ENCODE results near the gene EIF3D. TPM values are rescaled to one million over a fixed set of nuclear protein-coding genes. Genes with fewer than 3 reads are reported as not detected.
A peak's percentile ranks its signal among the peaks of the same experiment; 100 is the strongest.

The EIF3D gene
- total and polyA plus RNA-seq, 2 of the 8 experiments (the other 6 are each of a cell fraction or from before 2014, with no cell fraction given) = 195 to 408 TPM

GRCh38 chr22:36546092-36546804 lies 17.3 kb upstream of the EIF3D start:
- DNase-seq (ENCODE audit: low read depth in 1 of 2, low spot score in 2 of 2) (peak; percentile 51 to 65), FAIRE-seq (peak; percentile 93)
- Histone ChIP-seq H4K20me1 (replicated peaks in 1 of 2; ENCODE audit: control insufficient read depth in 1 of 2, insufficient read depth in 2 of 2, low read length in 2 of 2) (no peaks in the 10 kb centered on the region), H4K5ac (ENCODE audit: insufficient read length, low read depth, low read length) (no peak overlapping the region), H3K56ac (replicated peaks; ENCODE audit: insufficient read length, low read depth, low read length) (no peak overlapping the region), H3K4me2 (ENCODE audit: insufficient read depth in 1 of 2, low read depth in 2 of 2, low read length in 2 of 2) (peak overlapping the region in 1 of 2 experiments; percentile 61; a peak in 2 of 4 replicates), H4K91ac (replicated peaks; ENCODE audit: insufficient read length, low read length) (no peak overlapping the region), H3K79me2 (ENCODE audit: control insufficient read depth in 1 of 2, insufficient read depth in 2 of 2, low read length in 2 of 2) (no peaks in the 10 kb centered on the region), H3K9me3 (ENCODE audit: insufficient read depth in 2 of 2, low read depth in 1 of 2, low read length in 1 of 2) (no peaks in the 10 kb centered on the region), H3K4ac (replicated peaks; ENCODE audit: insufficient read length, low read depth, low read length) (no peak overlapping the region), H3K4me1 (replicated peaks in 1 of 4; ENCODE audit: control insufficient read depth in 3 of 4, insufficient read depth in 4 of 4, low read length in 3 of 4) (peaks cover 0 to 12% (median 3%) of the 10 kb centered on the region in 4 experiments; a peak in 4 of 7 replicates), H2BK120ac (replicated peaks; ENCODE audit: low read depth, low read length) (no peak overlapping the region), H3K36me3 (ENCODE audit: control insufficient read depth in 2 of 4, insufficient read depth in 4 of 4, low read length in 3 of 4) (no peaks in the 10 kb centered on the region), H3K27me3 (replicated peaks in 1 of 4; ENCODE audit: control insufficient read depth in 3 of 4, extremely low read depth in 1 of 4, insufficient read depth in 3 of 4, low read length in 3 of 4) (no peaks in the 10 kb centered on the region; a peak in 2 of 7 replicates), H2BK15ac (ENCODE audit: low read length) (peak overlapping the region; percentile 93; the same call in 1 of the 2 replicates), H3K79me1 (ENCODE audit: low read depth, low read length) (no peaks in the 10 kb centered on the region), H4K8ac (ENCODE audit: extremely low read depth, insufficient read depth, low read length) (no peak overlapping the region), H3K23me2 (ENCODE audit: low read depth, low read length) (no peaks in the 10 kb centered on the region; the same call in 1 of the 2 replicates), H2AFZ (ENCODE audit: low read length) (peak overlapping the region; percentile 86; the same call in 1 of the 2 replicates), H2BK5ac (ENCODE audit: low read depth, low read length) (no peak overlapping the region), H3K4me3 (ENCODE audit: extremely low read depth in 1 of 4, insufficient read depth in 2 of 4, low read depth in 3 of 4, low read length in 4 of 4) (peak overlapping the region in 1 of 4 experiments; percentile 18; a peak in 2 of 8 replicates), H3K9ac (replicated peaks in 1 of 4; ENCODE audit: extremely low read depth in 1 of 4, low read depth in 3 of 4, low read length in 3 of 4) (no peak overlapping the region), H2AK5ac (ENCODE audit: low read depth, low read length) (no peak overlapping the region), H3K27ac (ENCODE audit: low read depth, low read length) (no peak overlapping the region), H2BK20ac (ENCODE audit: low read length) (no peak overlapping the region), H2BK12ac (ENCODE audit: low read depth, low read length) (no peak overlapping the region), H3K18ac (ENCODE audit: extremely low read depth, low read length) (no peak overlapping the region), H3K23ac (ENCODE audit: insufficient read length) (no peak overlapping the region), H3K14ac (ENCODE audit: insufficient read length) (no peak overlapping the region)
- ChIA-PET CTCF (ENCODE audit: partially characterized antibody) (interaction anchor here (0.6 to 5.4 kb wide), 27 partner anchors 9 to 474 kb away, joined by 3 to 43 read pairs (median 5); no protein-coding TSS in a partner anchor), POLR2A (ENCODE audit: partially characterized antibody) (no interaction called here)
- 44% methylated on average over 23 of the region's 23 CpGs; no CpG with 5 or more reads in 1 of the 2 experiments for WGBS, 2 experiments (ENCODE audit: extremely low coverage in 1 of 2, insufficient coverage in 1 of 2, insufficient read length in 1 of 2, insufficient replicate concordance in 2 of 2, low coverage in 1 of 2, low lambda C conversion rate in 2 of 2, missing lambda C conversion rate in 1 of 2)
- peak; percentile 78 to 89 (median 81) for TF ChIP-seq CTCF (IDR thresholded peaks at IDR 0.05; ENCODE audit: control extremely low read depth in 1 of 3, insufficient read depth in 1 of 3, low read depth in 1 of 3, low read length in 3 of 3)
- TF ChIP-seq RAD21 (IDR thresholded peaks at IDR 0.05 in 1 of 2, conservative IDR thresholded peaks at IDR 0.05 in 1 of 2; ENCODE audit: low read depth in 2 of 2, low read length in 2 of 2) = peak; percentile 89 to 90
- TF ChIP-seq MAX (IDR thresholded peaks at IDR 0.05) = peak; percentile 71; the same call in 1 of the 2 replicates
- no peak; the same call in 1 of the 2 replicates for TF ChIP-seq GABPA (IDR thresholded peaks at IDR 0.05; ENCODE audit: borderline replicate concordance, insufficient read depth, low read length)
- TF ChIP-seq BRCA1 (IDR thresholded peaks at IDR 0.05; ENCODE audit: low read depth, low read length) = no peak
- TF ChIP-seq E2F6 (IDR thresholded peaks at IDR 0.05) = peak; percentile 39; the same call in 1 of the 2 replicates
